ENCODE data around the gene IMPDH1. TPM values are rescaled to one million over a fixed set of nuclear protein-coding genes. Genes with fewer than 3 reads are reported as not detected.

IMPDH1 gene
- total and polyA plus RNA-seq, 11 donors: 12.3 to 65.3 (median 23.6) TPM

GRCh38 chr7:128443831-128444600 lies 34.2 kb upstream of the IMPDH1 start:
- intact Hi-C loops (cut with DNase I): no loop called here
- Histone ChIP-seq H3K27ac (no peak overlapping the region), H3K4me3 (no peak overlapping the region), H3K4me1 (peaks cover 0 to 7% (median 0%) of the 10 kb centered on the region in 12 donors), H3K9me3 (no peaks in the 10 kb centered on the region), H3K27me3 (no peaks in the 10 kb centered on the region), H3K36me3 (no peaks in the 10 kb centered on the region)
- ATAC-seq (peak in 2 of 4 donors; percentile 15 to 31), DNase-seq (no peak)
- no peak for TF ChIP-seq POLR2A (IDR thresholded peaks at IDR 0.05)
- 66 to 77% (median 72%) methylated on average over 7 of the region's 7 CpGs for WGBS, 4 donors

GRCh38 chr7:128442356-128442755 lies 32.6 kb upstream of the IMPDH1 start:
- H3K4me3 ChIP-seq: no peak overlapping the region
- ATAC-seq: no peak
- DNase-seq: no peak
- H3K27ac ChIP-seq: no peak overlapping the region
- H3K36me3 ChIP-seq: no peaks in the 10 kb centered on the region
- H3K4me1 ChIP-seq: peaks cover 0 to 15% (median 0%) of the 10 kb centered on the region in 12 donors
- WGBS, 4 donors: 91 to 98% (median 94%) methylated on average over 3 of the region's 3 CpGs
- TF ChIP-seq POLR2A (IDR thresholded peaks at IDR 0.05): no peak
- TF ChIP-seq CTCF (IDR thresholded peaks at IDR 0.05): no peak
- no peaks in the 10 kb centered on the region for H3K27me3 ChIP-seq
- intact Hi-C loops (cut with DNase I): no loop called here
- H3K9me3 ChIP-seq: no peaks in the 10 kb centered on the region

- Histone ChIP-seq H3K4me3 (no peak overlapping the region), H3K36me3 (no peaks in the 10 kb centered on the region), H3K27me3 (no peaks in the 10 kb centered on the region), H3K4me1 (peaks cover 0 to 10% (median 0%) of the 10 kb centered on the region in 12 donors), H3K9me3 (no peaks in the 10 kb centered on the region), H3K27ac (peak overlapping the region in 1 of 12 donors; percentile 84)
- TF ChIP-seq CTCF (IDR thresholded peaks at IDR 0.05) (no peak), POLR2A (IDR thresholded peaks at IDR 0.05) (no peak)
- no peak for ATAC-seq
- no peak for DNase-seq
- intact Hi-C loops (cut with DNase I): no loop called here
- WGBS, 4 donors: 75 to 91% (median 87%) methylated on average over 8 of the region's 8 CpGs
Measured at GRCh38 chr7:128437426-128438332, 27.9 kb upstream of the IMPDH1 start.

GRCh38 chr7:128435327-128435686 lies 25.5 kb upstream of the IMPDH1 start:
- Histone ChIP-seq H3K36me3 (no peaks in the 10 kb centered on the region), H3K27me3 (no peaks in the 10 kb centered on the region), H3K4me1 (peaks cover 0 to 10% (median 0%) of the 10 kb centered on the region in 12 donors), H3K27ac (no peak overlapping the region), H3K9me3 (no peaks in the 10 kb centered on the region), H3K4me3 (no peak overlapping the region)
- TF ChIP-seq POLR2A (IDR thresholded peaks at IDR 0.05) (no peak), CTCF (IDR thresholded peaks at IDR 0.05) (no peak)
- intact Hi-C loops (cut with DNase I): no loop called here
- no peak for DNase-seq
- ATAC-seq: no peak
- WGBS, 4 donors: 70 to 79% (median 73%) methylated on average over 3 of the region's 3 CpGs
